ENCODE data around the gene TRERF1. TPM values are rescaled to one million over a fixed set of nuclear protein-coding genes. Genes with fewer than 3 reads are reported as not detected.

TRERF1 gene
- total RNA-seq, 8 experiments from 2014 or later: 3.5 to 21.2 (median 5.2) TPM

GRCh38 chr6:42271834-42272805, 179.6 kb downstream of the TRERF1 start:
- Histone ChIP-seq H3K27ac (no peak overlapping the region), H3K4me1 (replicated peaks in 1 of 2) (no peaks in the 10 kb centered on the region), H3K4me3 (no peak overlapping the region)
- WGBS, 10 experiments: 46 to 100% (median 85%) methylated on average over 2 to 7 of the region's 7 CpGs
- no peak for ATAC-seq (replicated peaks in 6 of 8)
- in situ Hi-C loops (cut with MboI; ENCODE audit: low pct_unique_long_range_greater_than_20kb in 2 of 9, low sequenced_read_pairs in 9 of 9, unreplicated experiment in 9 of 9): loop anchor here in 6 of 9 experiments (25.0 kb wide), 2 partner anchors 165 to 265 kb away; no protein-coding TSS in a partner anchor

- no peak overlapping the region for H3K27ac ChIP-seq
- H3K4me3 ChIP-seq: no peak overlapping the region
- ATAC-seq (replicated peaks in 6 of 8): no peak
- in situ Hi-C loops (cut with MboI; ENCODE audit: low pct_unique_long_range_greater_than_20kb in 2 of 9, low sequenced_read_pairs in 9 of 9, unreplicated experiment in 9 of 9): loop anchor here in 6 of 9 experiments (25.0 kb wide), 2 partner anchors 167 to 267 kb away; no protein-coding TSS in a partner anchor
- H3K4me1 ChIP-seq (replicated peaks in 1 of 2): no peaks in the 10 kb centered on the region
- 20 to 100% (median 78%) methylated on average over 1 to 4 of the region's 4 CpGs; no CpG with 5 or more reads in 3 of the 10 experiments for WGBS, 10 experiments
Observed at GRCh38 chr6:42269974-42270510, 181.7 kb downstream of the TRERF1 start.

- in situ Hi-C loops (cut with MboI; ENCODE audit: low pct_unique_long_range_greater_than_20kb in 2 of 9, low sequenced_read_pairs in 9 of 9, unreplicated experiment in 9 of 9): loop anchor here in 6 of 9 experiments (25.0 kb wide), 2 partner anchors 168 to 268 kb away; no protein-coding TSS in a partner anchor
- Histone ChIP-seq H3K27ac (no peak overlapping the region), H3K4me1 (replicated peaks in 1 of 2) (no peaks in the 10 kb centered on the region), H3K4me3 (no peak overlapping the region)
- ATAC-seq (replicated peaks in 6 of 8): no peak
- 80 to 100% (median 93%) methylated on average over 1 to 6 of the region's 6 CpGs; no CpG with 5 or more reads in 2 of the 10 experiments for WGBS, 10 experiments
Observed at GRCh38 chr6:42269553-42269952, 182.2 kb downstream of the TRERF1 start.

- H3K4me1 ChIP-seq (replicated peaks in 1 of 2): no peaks in the 10 kb centered on the region
- H3K4me3 ChIP-seq: no peak overlapping the region
- no peak overlapping the region for H3K27ac ChIP-seq
- WGBS, 10 experiments: 89 to 100% (median 100%) methylated on average over 1 to 6 of the region's 7 CpGs; no CpG with 5 or more reads in 5 of the 10 experiments
- in situ Hi-C loops (cut with MboI; ENCODE audit: low pct_unique_long_range_greater_than_20kb in 2 of 9, low sequenced_read_pairs in 9 of 9, unreplicated experiment in 9 of 9): loop anchor here in 6 of 9 experiments (25.0 kb wide), 2 partner anchors 168 to 268 kb away; no protein-coding TSS in a partner anchor
- ATAC-seq (replicated peaks in 6 of 8): no peak
Observed at GRCh38 chr6:42268835-42269204, 182.9 kb downstream of the TRERF1 start.

GRCh38 chr6:42268016-42268834, 183.5 kb downstream of the TRERF1 start:
- H3K4me3 ChIP-seq: no peak overlapping the region
- in situ Hi-C loops (cut with MboI; ENCODE audit: low pct_unique_long_range_greater_than_20kb in 2 of 9, low sequenced_read_pairs in 9 of 9, unreplicated experiment in 9 of 9): loop anchor here in 6 of 9 experiments (25.0 kb wide), 2 partner anchors 169 to 269 kb away; no protein-coding TSS in a partner anchor
- WGBS, 10 experiments: 95 to 100% (median 100%) methylated on average over 1 to 10 of the region's 14 CpGs; no CpG with 5 or more reads in 5 of the 10 experiments
- ATAC-seq (replicated peaks in 6 of 8): no peak
- no peak overlapping the region for H3K27ac ChIP-seq
- no peaks in the 10 kb centered on the region for H3K4me1 ChIP-seq (replicated peaks in 1 of 2)

GRCh38 chr6:42266538-42266937, 185.2 kb downstream of the TRERF1 start:
- Histone ChIP-seq H3K27ac (no peak overlapping the region), H3K4me3 (no peak overlapping the region), H3K4me1 (replicated peaks in 1 of 2) (no peaks in the 10 kb centered on the region)
- no peak for ATAC-seq (replicated peaks in 6 of 8)
- WGBS, 10 experiments: 0 to 90% (median 82%) methylated on average over 1 of the region's 1 CpG; no CpG with 5 or more reads in 4 of the 10 experiments
- in situ Hi-C loops (cut with MboI; ENCODE audit: low pct_unique_long_range_greater_than_20kb in 2 of 9, low sequenced_read_pairs in 9 of 9, unreplicated experiment in 9 of 9): loop anchor here in 6 of 9 experiments (25.0 kb wide), 2 partner anchors 171 to 271 kb away; no protein-coding TSS in a partner anchor

GRCh38 chr6:42264852-42265390, 186.8 kb downstream of the TRERF1 start:
- Histone ChIP-seq H3K4me3 (no peak overlapping the region), H3K27ac (no peak overlapping the region), H3K4me1 (replicated peaks in 1 of 2) (no peaks in the 10 kb centered on the region)
- in situ Hi-C loops (cut with MboI; ENCODE audit: low pct_unique_long_range_greater_than_20kb in 2 of 9, low sequenced_read_pairs in 9 of 9, unreplicated experiment in 9 of 9): loop anchor here in 6 of 9 experiments (25.0 kb wide), 2 partner anchors 172 to 272 kb away; no protein-coding TSS in a partner anchor
- no peak for ATAC-seq (replicated peaks in 6 of 8)
- WGBS, 10 experiments: 80 to 100% (median 100%) methylated on average over 1 to 5 of the region's 5 CpGs; no CpG with 5 or more reads in 3 of the 10 experiments

GRCh38 chr6:42264162-42264851, 187.4 kb downstream of the TRERF1 start:
- in situ Hi-C loops (cut with MboI; ENCODE audit: low pct_unique_long_range_greater_than_20kb in 2 of 9, low sequenced_read_pairs in 9 of 9, unreplicated experiment in 9 of 9): loop anchor here in 6 of 9 experiments (25.0 kb wide), 2 partner anchors 173 to 273 kb away; no protein-coding TSS in a partner anchor
- no peaks in the 10 kb centered on the region for H3K4me1 ChIP-seq (replicated peaks in 1 of 2)
- H3K4me3 ChIP-seq: no peak overlapping the region
- peak in 3 of 8 experiments; percentile 51 to 67 (median 56) for ATAC-seq (replicated peaks in 6 of 8)
- H3K27ac ChIP-seq: no peak overlapping the region
- 58 to 100% (median 83%) methylated on average over 1 to 9 of the region's 10 CpGs; no CpG with 5 or more reads in 5 of the 10 experiments for WGBS, 10 experiments

GRCh38 chr6:42263165-42263728, 188.5 kb downstream of the TRERF1 start:
- in situ Hi-C loops (cut with MboI; ENCODE audit: low pct_unique_long_range_greater_than_20kb in 2 of 9, low sequenced_read_pairs in 9 of 9, unreplicated experiment in 9 of 9): loop anchor here in 6 of 9 experiments (25.0 kb wide), 2 partner anchors 174 to 274 kb away; no protein-coding TSS in a partner anchor
- H3K4me3 ChIP-seq: no peak overlapping the region
- no peaks in the 10 kb centered on the region for H3K4me1 ChIP-seq (replicated peaks in 1 of 2)
- 70 to 100% (median 95%) methylated on average over 1 to 9 of the region's 24 CpGs; no CpG with 5 or more reads in 2 of the 10 experiments for WGBS, 10 experiments
- no peak overlapping the region for H3K27ac ChIP-seq
- no peak for ATAC-seq (replicated peaks in 6 of 8)

- in situ Hi-C loops (cut with MboI; ENCODE audit: low pct_unique_long_range_greater_than_20kb in 2 of 9, low sequenced_read_pairs in 9 of 9, unreplicated experiment in 9 of 9): loop anchor here in 6 of 9 experiments (25.0 kb wide), 2 partner anchors 176 to 276 kb away; no protein-coding TSS in a partner anchor
- peak; percentile 5 to 86 (median 70) for ATAC-seq (replicated peaks in 6 of 8)
- Histone ChIP-seq H3K4me3 (no peak overlapping the region), H3K27ac (peak overlapping the region in 1 of 2 donors; percentile 42), H3K4me1 (replicated peaks in 1 of 2) (no peaks in the 10 kb centered on the region)
- 0 to 70% (median 40%) methylated on average over 1 to 2 of the region's 11 CpGs; no CpG with 5 or more reads in 7 of the 10 experiments for WGBS, 10 experiments
Observed at GRCh38 chr6:42260972-42261371, 190.8 kb downstream of the TRERF1 start.

GRCh38 chr6:42260396-42260888, 191.3 kb downstream of the TRERF1 start:
- H3K4me3 ChIP-seq: no peak overlapping the region
- peak; percentile 35 to 73 (median 61) for ATAC-seq (replicated peaks in 6 of 8)
- no peaks in the 10 kb centered on the region for H3K4me1 ChIP-seq (replicated peaks in 1 of 2)
- in situ Hi-C loops (cut with MboI; ENCODE audit: low pct_unique_long_range_greater_than_20kb in 2 of 9, low sequenced_read_pairs in 9 of 9, unreplicated experiment in 9 of 9): loop anchor here in 6 of 9 experiments (25.0 kb wide), 2 partner anchors 177 to 277 kb away; no protein-coding TSS in a partner anchor
- 8 to 90% (median 83%) methylated on average over 1 to 4 of the region's 7 CpGs; no CpG with 5 or more reads in 4 of the 10 experiments for WGBS, 10 experiments
- H3K27ac ChIP-seq: peak overlapping the region in 1 of 2 donors; percentile 42
